Middle frontal gyrus (tissue), 1 donor: ENCODE measurements around the gene MAP2K5.

Source experiments
- DNase-seq: peaks from one replicate; pipeline ENCODE4 v3.0.0-alpha.2; 2015; ENCODE audit warnings: low spot score; ENCODE audit errors: extremely low spot score

The MAP2K5 gene

GRCh38 chr15:67753891-67754290 lies 211.4 kb downstream of the MAP2K5 start:
- no peak for DNase-seq

- DNase-seq = no peak
Measured at GRCh38 chr15:67755264-67755663, 212.8 kb downstream of the MAP2K5 start.

GRCh38 chr15:67755936-67756335 lies 213.4 kb downstream of the MAP2K5 start:
- DNase-seq = no peak

GRCh38 chr15:67758619-67759300 lies 216.3 kb downstream of the MAP2K5 start:
- DNase-seq = no peak

GRCh38 chr15:67760901-67761300 lies 218.4 kb downstream of the MAP2K5 start:
- DNase-seq = no peak

- no peak for DNase-seq
Measured at GRCh38 chr15:67761343-67761742, 218.8 kb downstream of the MAP2K5 start.

- no peak for DNase-seq
Measured at GRCh38 chr15:67762610-67763368, 220.3 kb downstream of the MAP2K5 start.

- no peak for DNase-seq
Measured at GRCh38 chr15:67765701-67766100, 223.2 kb downstream of the MAP2K5 start.

GRCh38 chr15:67766968-67767367 lies 224.5 kb downstream of the MAP2K5 start:
- no peak for DNase-seq

- DNase-seq = no peak
Measured at GRCh38 chr15:67768313-67768977, 225.9 kb downstream of the MAP2K5 start.

- no peak for DNase-seq
Measured at GRCh38 chr15:67769497-67770357, 227.2 kb downstream of the MAP2K5 start.

GRCh38 chr15:67770358-67770628 lies 227.8 kb downstream of the MAP2K5 start:
- no peak for DNase-seq

GRCh38 chr15:67771189-67771800 lies 228.8 kb downstream of the MAP2K5 start:
- DNase-seq = no peak

- no peak for DNase-seq
Measured at GRCh38 chr15:67774626-67775025, 232.1 kb downstream of the MAP2K5 start.

GRCh38 chr15:67775250-67775649 lies 232.7 kb downstream of the MAP2K5 start:
- DNase-seq = no peak

- no peak for DNase-seq
Measured at GRCh38 chr15:67775998-67776397, 233.5 kb downstream of the MAP2K5 start.

- no peak for DNase-seq
Measured at GRCh38 chr15:67776600-67776999, 234.1 kb downstream of the MAP2K5 start.

- no peak for DNase-seq
Measured at GRCh38 chr15:67777071-67777470, 234.6 kb downstream of the MAP2K5 start.

GRCh38 chr15:67777773-67778172 lies 235.3 kb downstream of the MAP2K5 start:
- no peak for DNase-seq

GRCh38 chr15:67778968-67779548 lies 236.6 kb downstream of the MAP2K5 start:
- DNase-seq = no peak

- DNase-seq = no peak
Measured at GRCh38 chr15:67779549-67780111, 237.1 kb downstream of the MAP2K5 start.
